Astrocyte (in vitro differentiated cells and primary cell): ENCODE measurements around the gene CROCC. TPM values are rescaled to one million over a fixed set of nuclear protein-coding genes. Genes with fewer than 3 reads are reported as not detected.

Source experiments
- DNase-seq: peaks from one replicate; pipeline ENCODE4 v3.0.0-alpha.2; 2010; ENCODE audit warnings: low read depth
- FAIRE-seq: peaks from 2 replicates; lab custom pipeline; 2011; peaks lifted over from hg19 to GRCh38; lab: Jason Lieb, UNC
- H2AFZ ChIP-seq: 2 replicates; pipeline ENCODE4 v1.6.0; 2012; ENCODE audit warnings: low read depth, low read length, inconsistent platforms
- H3K27ac ChIP-seq: 2 replicates; pipeline ENCODE4 v1.5.1; 2011; ENCODE audit warnings: low read depth, low read length, inconsistent platforms
- H3K27me3 ChIP-seq: 2 replicates; pipeline ENCODE4 v1.6.0; 2011; ENCODE audit warnings: low read length, inconsistent platforms; ENCODE audit not compliant: insufficient read depth
- H3K36me3 ChIP-seq: 2 replicates; pipeline ENCODE4 v1.5.1; 2011; ENCODE audit warnings: low read length, inconsistent platforms; ENCODE audit not compliant: insufficient read depth
- H3K4me1 ChIP-seq: 2 replicates; pipeline ENCODE4 v1.5.1; 2011; ENCODE audit warnings: low read length, inconsistent platforms; ENCODE audit not compliant: insufficient read depth
- H3K4me2 ChIP-seq: 2 replicates; pipeline ENCODE4 v1.6.0; 2012; ENCODE audit warnings: low read length, inconsistent platforms
- H3K4me3 ChIP-seq: 2 replicates; pipeline ENCODE4 v1.5.1; 2011; ENCODE audit warnings: low read depth, mild to moderate bottlenecking, low read length, inconsistent platforms; ENCODE audit not compliant: insufficient read depth
- H3K79me2 ChIP-seq: 2 replicates; pipeline ENCODE4 v1.6.0; 2012; ENCODE audit warnings: mild to moderate bottlenecking, low read length, inconsistent platforms; ENCODE audit not compliant: insufficient read depth
- H3K9ac ChIP-seq: 2 replicates; pipeline ENCODE4 v1.6.0; 2012; ENCODE audit warnings: mild to moderate bottlenecking, low read length, inconsistent platforms
- H3K9me3 ChIP-seq: 2 replicates; pipeline ENCODE4 v1.5.1; 2012; ENCODE audit warnings: low read depth, mild to moderate bottlenecking, low read length, inconsistent platforms; ENCODE audit not compliant: insufficient read depth
- H4K20me1 ChIP-seq: 2 replicates; pipeline ENCODE4 v1.6.0; 2012; ENCODE audit warnings: low read length, inconsistent platforms; ENCODE audit not compliant: insufficient read depth
- H3K27ac Mint-ChIP-seq: one replicate; pipeline ENCODE4 v1.8.0; 2021; ENCODE audit warnings: mild to moderate bottlenecking, mixed read lengths; ENCODE audit not compliant: unreplicated experiment
- H3K27me3 Mint-ChIP-seq: one replicate; pipeline ENCODE4 v1.8.0; 2021; ENCODE audit warnings: low read depth, mixed read lengths; ENCODE audit not compliant: unreplicated experiment
- H3K36me3 Mint-ChIP-seq: one replicate; pipeline ENCODE4 v1.8.0; 2021; ENCODE audit warnings: low read depth, mixed read lengths; ENCODE audit not compliant: unreplicated experiment
- H3K4me1 Mint-ChIP-seq: one replicate; pipeline ENCODE4 v1.8.0; 2021; ENCODE audit warnings: low read depth, mixed read lengths; ENCODE audit not compliant: unreplicated experiment
- H3K4me3 Mint-ChIP-seq: one replicate; pipeline ENCODE4 v1.8.0; 2021; ENCODE audit warnings: mild to moderate bottlenecking, moderate library complexity, mixed read lengths; ENCODE audit not compliant: unreplicated experiment
- H3K9me3 Mint-ChIP-seq: one replicate; pipeline ENCODE4 v1.8.0; 2021; ENCODE audit warnings: mild to moderate bottlenecking, mixed read lengths; ENCODE audit not compliant: unreplicated experiment
- EZH2 ChIP-seq: IDR thresholded peaks from 2 replicates; pipeline ENCODE4 v1.6.1; 2012; ENCODE audit warnings: mild to moderate bottlenecking, low read length, inconsistent platforms; ENCODE audit not compliant: insufficient read depth
- total RNA-seq: library from RNA; stranded (reverse); gene quantifications from 2 replicates; pipeline ENCODE4 v1.2.1, GENCODE V29; 2021
- TF ChIP-seq, protein P1 (sequence below): IDR thresholded peaks from 2 replicates; pipeline ENCODE4 v1.5.1; 2011; ENCODE audit warnings: low read depth, mild to moderate bottlenecking, inconsistent platforms, low read length, moderate library complexity; ENCODE audit not compliant: insufficient read depth

Gene CROCC
- total RNA-seq, 1 donor from 2014 or later: 12.1 TPM

DNA sequence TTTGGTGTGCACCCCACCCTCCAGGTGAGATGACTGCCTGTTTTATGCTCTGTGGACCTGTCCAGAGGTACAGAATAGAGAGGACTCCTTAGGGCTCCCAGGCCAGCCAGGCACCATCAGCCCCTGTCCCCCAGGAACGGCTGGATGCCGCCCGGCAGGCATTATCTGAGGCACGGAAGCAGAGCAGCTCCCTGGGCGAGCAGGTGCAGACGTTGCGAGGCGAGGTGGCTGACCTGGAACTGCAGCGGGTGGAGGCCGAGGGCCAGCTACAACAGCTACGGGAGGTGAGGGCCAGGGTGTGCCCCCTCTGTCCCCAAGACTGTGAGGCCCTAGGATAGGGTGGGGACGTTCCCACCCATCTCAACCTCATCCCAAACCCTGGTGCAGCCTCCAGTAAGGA lies 47.9 kb downstream of the CROCC start:
- H3K27me3 Mint-ChIP-seq: no peaks in the 10 kb centered on the region
- no peak overlapping the region for H3K4me2 ChIP-seq
- H3K79me2 ChIP-seq: no peaks in the 10 kb centered on the region
- no peaks in the 10 kb centered on the region for H3K9me3 ChIP-seq
- no peak overlapping the region for H3K4me3 ChIP-seq
- no peak for DNase-seq
- no peak for TF ChIP-seq EZH2
- TF ChIP-seq, protein P1, sequence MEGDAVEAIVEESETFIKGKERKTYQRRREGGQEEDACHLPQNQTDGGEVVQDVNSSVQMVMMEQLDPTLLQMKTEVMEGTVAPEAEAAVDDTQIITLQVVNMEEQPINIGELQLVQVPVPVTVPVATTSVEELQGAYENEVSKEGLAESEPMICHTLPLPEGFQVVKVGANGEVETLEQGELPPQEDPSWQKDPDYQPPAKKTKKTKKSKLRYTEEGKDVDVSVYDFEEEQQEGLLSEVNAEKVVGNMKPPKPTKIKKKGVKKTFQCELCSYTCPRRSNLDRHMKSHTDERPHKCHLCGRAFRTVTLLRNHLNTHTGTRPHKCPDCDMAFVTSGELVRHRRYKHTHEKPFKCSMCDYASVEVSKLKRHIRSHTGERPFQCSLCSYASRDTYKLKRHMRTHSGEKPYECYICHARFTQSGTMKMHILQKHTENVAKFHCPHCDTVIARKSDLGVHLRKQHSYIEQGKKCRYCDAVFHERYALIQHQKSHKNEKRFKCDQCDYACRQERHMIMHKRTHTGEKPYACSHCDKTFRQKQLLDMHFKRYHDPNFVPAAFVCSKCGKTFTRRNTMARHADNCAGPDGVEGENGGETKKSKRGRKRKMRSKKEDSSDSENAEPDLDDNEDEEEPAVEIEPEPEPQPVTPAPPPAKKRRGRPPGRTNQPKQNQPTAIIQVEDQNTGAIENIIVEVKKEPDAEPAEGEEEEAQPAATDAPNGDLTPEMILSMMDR: no peak
- peaks cover 26% of the 10 kb centered on the region for H4K20me1 ChIP-seq
- H3K4me3 Mint-ChIP-seq: no peak overlapping the region
- H3K4me1 ChIP-seq: peaks cover 30% of the 10 kb centered on the region
- H3K27me3 ChIP-seq: no peaks in the 10 kb centered on the region
- H2AFZ ChIP-seq: no peak overlapping the region
- peaks cover 9% of the 10 kb centered on the region for H3K4me1 Mint-ChIP-seq
- H3K27ac Mint-ChIP-seq: no peak overlapping the region
- no peak for FAIRE-seq
- H3K36me3 ChIP-seq: peaks cover 7% of the 10 kb centered on the region
- no peak overlapping the region for H3K9ac ChIP-seq
- H3K9me3 Mint-ChIP-seq: no peaks in the 10 kb centered on the region
- H3K36me3 Mint-ChIP-seq: peaks cover 12% of the 10 kb centered on the region
- no peak overlapping the region for H3K27ac ChIP-seq

- H3K27ac Mint-ChIP-seq: no peak overlapping the region
- no peaks in the 10 kb centered on the region for H3K9me3 Mint-ChIP-seq
- FAIRE-seq: no peak
Observed at GRCh38 chr1:16970132-16970910, 48.6 kb downstream of the CROCC start.

More at GRCh38 chr1:16970132-16970910, 48.6 kb downstream of the CROCC start:
- Histone ChIP-seq H2AFZ (no peak overlapping the region), H3K4me2 (no peak overlapping the region), H3K36me3 (peaks cover 7% of the 10 kb centered on the region), H3K4me3 (no peak overlapping the region), H4K20me1 (peaks cover 31% of the 10 kb centered on the region), H3K9me3 (no peaks in the 10 kb centered on the region), H3K27me3 (no peaks in the 10 kb centered on the region), H3K27ac (no peak overlapping the region), H3K9ac (no peak overlapping the region), H3K4me1 (peaks cover 27% of the 10 kb centered on the region), H3K79me2 (peaks cover under 1% of the 10 kb centered on the region)
- TF ChIP-seq, protein P1: no peak
- no peak for TF ChIP-seq EZH2
- no peak for DNase-seq
- Mint-ChIP-seq H3K27me3 (no peaks in the 10 kb centered on the region), H3K4me1 (peaks cover 5% of the 10 kb centered on the region), H3K36me3 (peaks cover 8% of the 10 kb centered on the region), H3K4me3 (no peak overlapping the region)
